Measurements from ENCODE around the gene GPR161. TPM values are rescaled to one million over a fixed set of nuclear protein-coding genes. Genes with fewer than 3 reads are reported as not detected.

The GPR161 gene
- total RNA-seq, 3 donors from 2014 or later (not counting 1 experiment from before 2014, with no cell fraction given) = not detected

- Mint-ChIP-seq H3K4me1 (no peaks in the 10 kb centered on the region), H3K27ac (no peak overlapping the region)
- intact Hi-C loops (cut with micrococcal nuclease) = no loop called here
These were observed 34.1 kb upstream of the GPR161 start for GRCh38 chr1:168170564-168171508.

DNA sequence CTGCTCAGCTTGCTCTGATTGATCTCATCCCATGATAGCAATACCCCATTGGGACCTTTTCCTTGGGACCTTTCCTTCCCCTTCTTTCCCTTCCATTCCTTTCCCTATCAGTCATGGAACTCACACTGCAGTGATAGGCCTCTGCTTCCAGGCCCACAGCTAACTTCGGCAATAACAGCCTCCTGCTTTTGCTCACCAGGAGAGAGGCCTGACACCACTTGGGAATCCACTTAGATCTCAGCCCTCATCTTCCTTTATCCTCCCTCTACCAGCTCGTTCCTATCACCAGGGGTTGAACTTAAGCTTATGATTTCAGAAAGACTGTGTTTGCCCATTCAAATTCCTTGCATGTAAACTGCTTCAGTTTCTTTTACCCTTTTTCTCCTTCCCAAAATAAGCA is 31.1 kb upstream of the GPR161 start:
- Histone ChIP-seq H3K4me3 (ENCODE audit: low read length) (no peak overlapping the region), H3K27me3 (ENCODE audit: control insufficient read depth, insufficient read depth, low read length) (no peaks in the 10 kb centered on the region), H3K36me3 (ENCODE audit: control insufficient read depth, insufficient read depth, low read length) (no peaks in the 10 kb centered on the region), H3K9me3 (ENCODE audit: control insufficient read depth, insufficient read depth, low read length) (no peaks in the 10 kb centered on the region), H3K27ac (ENCODE audit: low read length) (no peak overlapping the region), H3K4me1 (ENCODE audit: control insufficient read depth, insufficient read depth, low read length) (no peaks in the 10 kb centered on the region)
- no peak for ATAC-seq
- 90% methylated on average over 2 of the region's 2 CpGs for WGBS (ENCODE audit: insufficient coverage)
- Mint-ChIP-seq H3K36me3 (no peaks in the 10 kb centered on the region), H3K27ac (no peak overlapping the region), H3K4me3 (no peak overlapping the region), H3K27me3 (ENCODE audit: low read depth in 2 of 2) (peaks cover 16 to 25% of the 10 kb centered on the region in 2 donors), H3K9me3 (no peaks in the 10 kb centered on the region), H3K4me1 (no peaks in the 10 kb centered on the region)
- no peak for DNase-seq
- intact Hi-C loops (cut with micrococcal nuclease) = no loop called here
- TF ChIP-seq CTCF (IDR thresholded peaks at IDR 0.05) = no peak

More at GRCh38 chr1:168170564-168171508, 34.1 kb upstream of the GPR161 start:
- no peak for DNase-seq
- Histone ChIP-seq H3K27ac (ENCODE audit: low read length) (no peak overlapping the region), H3K36me3 (ENCODE audit: control insufficient read depth, insufficient read depth, low read length) (no peaks in the 10 kb centered on the region), H3K9me3 (ENCODE audit: control insufficient read depth, insufficient read depth, low read length) (no peaks in the 10 kb centered on the region), H3K4me1 (ENCODE audit: control insufficient read depth, insufficient read depth, low read length) (no peaks in the 10 kb centered on the region), H3K4me3 (ENCODE audit: low read length) (no peak overlapping the region), H3K27me3 (ENCODE audit: control insufficient read depth, insufficient read depth, low read length) (no peaks in the 10 kb centered on the region)
- Mint-ChIP-seq H3K4me3 (no peak overlapping the region), H3K36me3 (no peaks in the 10 kb centered on the region), H3K27me3 (ENCODE audit: low read depth in 2 of 2) (peaks cover 20 to 41% of the 10 kb centered on the region in 2 donors), H3K9me3 (no peaks in the 10 kb centered on the region)
- no peak for ATAC-seq
- WGBS (ENCODE audit: insufficient coverage) = 84% methylated on average over 7 of the region's 7 CpGs
- no peak for TF ChIP-seq CTCF (IDR thresholded peaks at IDR 0.05)

GRCh38 chr1:168164771-168165170 is 28.0 kb upstream of the GPR161 start:
- peaks cover 8% of the 10 kb centered on the region for H3K9me3 ChIP-seq (ENCODE audit: control insufficient read depth, insufficient read depth, low read length)
- no peak for TF ChIP-seq CTCF (IDR thresholded peaks at IDR 0.05)
- H3K4me3 ChIP-seq (ENCODE audit: low read length) = no peak overlapping the region
- no peak overlapping the region for H3K4me3 Mint-ChIP-seq
- no peaks in the 10 kb centered on the region for H3K36me3 ChIP-seq (ENCODE audit: control insufficient read depth, insufficient read depth, low read length)
- WGBS (ENCODE audit: insufficient coverage) = 89% methylated on average over 3 of the region's 3 CpGs
- H3K4me1 ChIP-seq (ENCODE audit: control insufficient read depth, insufficient read depth, low read length) = no peaks in the 10 kb centered on the region
- peaks cover 27 to 36% of the 10 kb centered on the region in 2 donors for H3K27me3 Mint-ChIP-seq (ENCODE audit: low read depth in 2 of 2)
- H3K4me1 Mint-ChIP-seq = no peaks in the 10 kb centered on the region
- H3K27me3 ChIP-seq (ENCODE audit: control insufficient read depth, insufficient read depth, low read length) = no peaks in the 10 kb centered on the region
- no peak overlapping the region for H3K27ac ChIP-seq (ENCODE audit: low read length)
- H3K36me3 Mint-ChIP-seq = peaks cover 11% of the 10 kb centered on the region
- ATAC-seq (no peak), DNase-seq (no peak)
- H3K9me3 Mint-ChIP-seq = peaks cover 3 to 8% of the 10 kb centered on the region in 2 donors
- no peak overlapping the region for H3K27ac Mint-ChIP-seq
- intact Hi-C loops (cut with micrococcal nuclease) = no loop called here

Data from natural killer cell (primary cell).